Measurements from ENCODE around the gene HYAL3.

GRCh38 chr3:50302095-50303012 is 3.1 kb upstream of the HYAL3 start:
- no peak for TF ChIP-seq ZNF207 (IDR thresholded peaks at IDR 0.05; ENCODE audit: borderline replicate concordance)
- TF ChIP-seq SMC3 (IDR thresholded peaks at IDR 0.05; ENCODE audit: low read length), result no peak
- no peak for TF ChIP-seq MIER2 (CRISPR knock-in tag; IDR thresholded peaks at IDR 0.05)
- TF ChIP-seq MIXL1 (CRISPR knock-in tag; IDR thresholded peaks at IDR 0.05), result no peak
- TF ChIP-seq CEBPB (IDR thresholded peaks at IDR 0.05; ENCODE audit: borderline replicate concordance, low read depth, low read length), result no peak
- no peak for TF ChIP-seq CTCF (CRISPR knock-in tag; IDR thresholded peaks at IDR 0.05)
- TF ChIP-seq ELF1 (CRISPR knock-in tag; IDR thresholded peaks at IDR 0.05), result no peak; the same call in 1 of the 2 replicates
- TF ChIP-seq ZNF138 (CRISPR knock-in tag; IDR thresholded peaks at IDR 0.05; ENCODE audit: low read depth), result no peak; the same call in 1 of the 2 replicates
- TF ChIP-seq ZNF282 (IDR thresholded peaks at IDR 0.05; ENCODE audit: partially characterized antibody), result no peak
